NCI-H82 (cell line): ENCODE data around the gene LTN1.

Source experiments
- DNase-seq: peaks from one replicate; lab custom pipeline; 2025; lab: John Stamatoyannopoulos, UW

The LTN1 gene

GRCh38 chr21:28928578-28929420, 63.9 kb downstream of the LTN1 start:
- no peak for DNase-seq

- no peak for DNase-seq
Measured at GRCh38 chr21:28927130-28927529, 65.5 kb downstream of the LTN1 start.

- no peak for DNase-seq
Measured at GRCh38 chr21:28923439-28923975, 69.2 kb downstream of the LTN1 start.

GRCh38 chr21:28922368-28922767, 70.3 kb downstream of the LTN1 start:
- no peak for DNase-seq

- no peak for DNase-seq
Measured at GRCh38 chr21:28916150-28916893, 76.4 kb downstream of the LTN1 start.

- no peak for DNase-seq
Measured at GRCh38 chr21:28913071-28913470, 79.6 kb downstream of the LTN1 start.

GRCh38 chr21:28910280-28910887, 82.3 kb downstream of the LTN1 start:
- DNase-seq, result no peak

- no peak for DNase-seq
Measured at GRCh38 chr21:28908351-28908750, 84.3 kb downstream of the LTN1 start.

GRCh38 chr21:28906841-28907240, 85.8 kb downstream of the LTN1 start:
- no peak for DNase-seq

- DNase-seq, result peak; percentile 30
Measured at GRCh38 chr21:28906236-28906635, 86.4 kb downstream of the LTN1 start.

GRCh38 chr21:28904961-28905435, 87.7 kb downstream of the LTN1 start:
- no peak for DNase-seq

- DNase-seq, result no peak
Measured at GRCh38 chr21:28903448-28903847, 89.2 kb downstream of the LTN1 start.

GRCh38 chr21:28900481-28900880, 92.2 kb downstream of the LTN1 start:
- no peak for DNase-seq

GRCh38 chr21:28899744-28900143, 92.9 kb downstream of the LTN1 start:
- no peak for DNase-seq

GRCh38 chr21:28899220-28899619, 93.5 kb downstream of the LTN1 start:
- no peak for DNase-seq

- DNase-seq, result peak; percentile 74
Measured at GRCh38 chr21:28893687-28894086, 99.0 kb downstream of the LTN1 start.

GRCh38 chr21:28892199-28893111, 100.2 kb downstream of the LTN1 start:
- DNase-seq, result no peak

GRCh38 chr21:28885853-28886177, 106.9 kb downstream of the LTN1 start:
- no peak for DNase-seq

- DNase-seq, result peak; percentile 98
Measured at GRCh38 chr21:28884976-28885852, 107.5 kb downstream of the LTN1 start.

- peak; percentile 64 for DNase-seq
Measured at GRCh38 chr21:28884481-28884880, 108.2 kb downstream of the LTN1 start.

- DNase-seq, result no peak
Measured at GRCh38 chr21:28883931-28884330, 108.7 kb downstream of the LTN1 start.
